NK-92 treated with Interleukin-12 subunit alpha and Interleukin-12 subunit beta, amount 100 ng/mL, for 24 hours (cell line): Measurements from ENCODE around the gene SORCS1.

Source experiments
- DNase-seq: peaks from one replicate; lab custom pipeline; 2025; lab: John Stamatoyannopoulos, UW

SORCS1 gene

DNA sequence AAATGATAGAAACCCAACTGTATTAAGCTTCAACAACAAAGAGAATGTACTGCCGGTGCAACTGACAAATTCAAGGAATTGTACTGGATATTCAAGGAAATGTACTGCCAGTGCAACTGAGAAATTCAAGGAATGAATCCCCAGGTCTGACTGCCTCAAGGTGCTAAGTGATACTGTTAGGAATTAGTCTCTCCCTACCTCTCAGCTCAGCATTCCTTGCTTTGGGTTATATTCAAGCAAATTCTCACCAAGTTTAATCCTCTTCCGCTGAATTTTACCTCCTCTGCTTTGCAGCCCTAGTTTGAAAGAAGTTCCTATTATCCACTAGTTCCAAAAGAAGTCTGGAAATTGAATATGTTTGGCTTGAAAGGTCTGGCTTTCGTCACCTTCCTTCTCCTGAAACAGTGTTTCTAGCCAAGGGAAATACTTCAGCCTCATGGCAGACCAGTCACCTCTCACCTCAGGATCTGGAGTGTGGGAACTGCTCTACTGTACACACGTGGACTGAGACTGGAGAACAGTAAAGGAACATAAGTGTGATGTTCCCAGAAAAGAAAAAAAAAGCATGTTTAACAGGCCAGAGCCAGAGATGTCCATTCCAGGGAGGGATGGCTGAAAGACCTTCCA lies 60.4 kb downstream of the SORCS1 start:
- no peak for DNase-seq

DNA sequence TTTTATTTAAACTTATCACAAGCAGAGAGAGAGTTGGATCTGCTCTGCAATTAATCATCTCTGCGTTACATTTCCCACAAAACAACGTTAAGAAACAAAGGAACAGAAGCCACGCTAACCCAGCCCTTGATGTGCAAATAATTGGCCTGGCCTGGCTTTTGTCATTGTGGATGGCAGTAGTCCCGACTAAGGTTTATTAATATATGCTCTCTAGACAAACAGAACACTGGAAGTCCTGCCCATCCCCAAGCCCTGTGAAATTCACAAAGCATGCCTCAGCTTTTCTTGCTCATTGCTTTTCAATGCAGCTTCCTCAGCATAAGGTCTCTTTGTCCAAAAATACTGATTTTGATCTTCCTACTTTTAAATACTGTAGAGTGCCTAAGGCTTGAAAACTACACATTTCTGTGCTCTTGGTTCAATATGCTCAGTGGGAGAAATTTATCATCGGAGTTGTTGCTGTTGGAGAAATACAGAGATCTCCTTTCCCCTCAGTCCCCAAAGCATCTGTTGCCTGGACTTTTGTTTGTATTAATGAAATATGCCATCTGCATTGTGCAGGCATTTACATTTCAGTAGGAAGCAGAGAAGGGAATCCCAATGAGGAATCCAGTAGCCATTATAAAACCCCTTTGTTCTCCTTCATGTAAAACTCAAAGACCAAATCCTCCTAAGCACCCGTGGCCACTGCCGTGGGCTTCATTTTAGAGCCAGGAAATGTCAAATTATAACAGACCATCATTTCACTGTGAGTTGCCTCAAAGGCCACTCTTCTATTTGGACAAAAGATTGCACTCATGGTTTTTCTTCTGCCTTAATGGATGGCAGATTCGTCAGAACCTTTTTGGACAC lies 61.1 kb downstream of the SORCS1 start:
- DNase-seq: no peak

DNA sequence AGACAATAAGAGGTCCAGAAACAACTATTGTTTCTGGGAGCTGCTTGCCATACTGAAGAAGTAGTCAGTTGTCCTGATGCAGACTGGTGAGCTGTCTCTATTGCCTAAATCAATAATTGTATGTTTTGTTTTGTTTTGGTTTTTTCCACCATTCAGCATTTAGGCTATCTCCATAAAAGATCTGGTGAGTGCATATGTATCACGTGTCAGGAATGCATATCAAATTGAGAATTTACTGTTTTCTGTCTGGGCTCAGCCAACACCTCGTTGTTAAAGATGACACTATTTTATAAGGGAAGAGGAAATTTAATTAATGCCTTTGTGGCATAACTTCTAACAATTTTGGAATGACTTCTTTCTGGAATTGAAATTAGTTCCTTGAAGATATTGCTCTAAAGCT lies 66.2 kb downstream of the SORCS1 start:
- DNase-seq: no peak

DNA sequence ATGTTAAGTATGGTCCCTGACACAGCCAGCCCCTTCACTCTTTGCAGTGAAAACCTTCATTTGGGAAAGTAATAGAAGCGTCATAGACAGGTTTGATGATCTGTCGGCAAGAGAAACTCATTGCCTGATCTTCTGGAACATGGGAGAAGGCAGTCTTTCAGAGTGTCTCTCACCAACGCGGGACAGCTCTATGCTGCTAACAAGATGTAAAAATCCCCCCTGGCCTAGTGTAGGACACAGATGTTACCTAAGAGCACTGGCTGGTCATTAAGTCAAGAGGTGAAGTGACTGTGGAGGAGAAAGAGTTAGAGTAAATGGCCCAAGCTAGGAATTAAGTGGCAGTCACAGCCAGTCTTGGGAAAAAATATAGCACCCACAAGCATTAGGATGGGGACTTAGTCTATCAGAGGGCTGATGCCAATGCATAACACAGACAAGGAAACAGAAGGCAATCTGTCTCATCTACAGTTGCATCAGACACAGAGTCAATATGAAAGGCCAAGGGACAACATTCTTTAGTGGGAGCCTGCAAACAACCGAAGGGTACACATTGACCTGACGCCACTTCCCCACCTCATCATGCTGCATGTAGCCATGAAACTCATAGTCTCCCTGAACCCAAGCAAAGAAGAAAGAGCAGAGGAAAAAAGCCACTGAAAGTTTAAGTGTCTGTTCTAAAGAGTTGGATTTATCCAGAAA lies 69.5 kb downstream of the SORCS1 start:
- DNase-seq: no peak

DNA sequence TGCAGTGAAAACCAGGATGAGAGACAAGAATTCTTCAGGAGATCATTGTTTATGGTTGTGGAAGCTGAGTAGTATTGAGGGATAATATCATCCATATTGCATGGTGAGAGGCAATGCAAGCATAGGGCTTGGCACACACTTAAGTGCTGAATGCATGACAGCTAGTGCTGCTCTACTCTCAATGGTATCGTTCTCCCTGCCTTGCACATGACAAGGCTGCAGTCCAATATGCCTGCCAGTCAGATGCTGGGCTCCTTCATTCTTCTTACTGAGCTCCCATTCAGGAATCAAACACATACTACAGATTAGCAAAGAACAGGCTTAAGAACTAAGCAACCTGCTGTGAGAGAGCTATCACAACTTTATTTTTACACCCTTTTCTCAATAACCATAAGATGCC lies 72.2 kb downstream of the SORCS1 start:
- no peak for DNase-seq

DNA sequence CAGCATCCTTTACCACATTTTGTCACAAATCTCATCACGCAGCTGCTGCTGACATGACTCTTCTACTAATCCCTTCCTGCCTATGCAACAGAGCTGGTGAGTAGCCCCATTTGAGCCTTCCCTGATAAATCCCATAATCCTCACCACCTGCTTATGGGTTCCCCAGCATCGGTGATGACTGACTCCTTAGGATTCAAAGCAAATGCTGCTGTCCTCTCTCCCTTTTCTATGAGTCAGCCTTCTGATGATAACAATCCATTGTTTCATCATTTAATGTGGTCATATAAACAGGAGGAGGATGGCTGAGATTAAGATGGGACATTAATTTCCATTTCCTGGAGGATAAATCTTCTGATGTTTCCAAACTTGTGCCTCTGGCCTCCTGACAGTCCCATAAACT lies 73.4 kb downstream of the SORCS1 start:
- DNase-seq: no peak

DNA sequence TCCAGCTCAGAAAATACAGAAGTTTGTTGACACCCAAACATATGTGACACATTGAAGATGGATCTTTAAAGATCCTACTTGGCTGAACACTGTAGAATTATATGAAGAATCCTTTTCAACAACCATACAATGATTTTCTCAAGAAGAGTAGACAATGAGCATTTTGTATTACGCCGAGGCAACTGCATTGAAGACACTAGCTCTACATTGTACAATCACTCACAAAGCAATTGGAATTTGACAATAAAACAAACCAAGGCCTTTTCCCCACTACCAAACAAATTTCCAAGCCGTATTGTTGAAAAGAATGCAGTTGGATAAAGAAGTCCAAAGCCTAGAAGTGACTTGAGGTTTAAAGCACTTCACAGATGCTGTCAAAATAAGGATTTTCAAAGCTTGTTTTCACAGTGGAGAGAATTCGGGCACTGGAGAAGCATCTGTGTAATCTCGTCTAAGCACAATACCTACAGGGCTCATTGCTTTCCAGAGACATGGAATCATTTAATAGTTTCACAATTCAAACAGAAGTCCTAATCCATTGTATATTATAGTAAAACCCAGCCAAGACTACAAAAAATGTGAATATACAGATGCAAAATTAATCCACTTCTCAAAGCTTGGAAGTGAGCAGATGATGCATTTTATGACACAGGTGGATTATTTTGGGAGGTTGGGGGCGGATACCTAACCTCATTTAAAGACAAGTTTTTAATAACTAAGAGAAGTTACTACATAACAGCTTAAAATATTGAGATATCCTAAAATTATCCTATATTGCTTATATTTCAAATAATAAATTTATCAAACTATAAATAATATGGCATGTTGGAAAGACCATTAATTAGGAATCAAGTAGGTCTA lies 78.6 kb downstream of the SORCS1 start:
- DNase-seq: no peak

DNA sequence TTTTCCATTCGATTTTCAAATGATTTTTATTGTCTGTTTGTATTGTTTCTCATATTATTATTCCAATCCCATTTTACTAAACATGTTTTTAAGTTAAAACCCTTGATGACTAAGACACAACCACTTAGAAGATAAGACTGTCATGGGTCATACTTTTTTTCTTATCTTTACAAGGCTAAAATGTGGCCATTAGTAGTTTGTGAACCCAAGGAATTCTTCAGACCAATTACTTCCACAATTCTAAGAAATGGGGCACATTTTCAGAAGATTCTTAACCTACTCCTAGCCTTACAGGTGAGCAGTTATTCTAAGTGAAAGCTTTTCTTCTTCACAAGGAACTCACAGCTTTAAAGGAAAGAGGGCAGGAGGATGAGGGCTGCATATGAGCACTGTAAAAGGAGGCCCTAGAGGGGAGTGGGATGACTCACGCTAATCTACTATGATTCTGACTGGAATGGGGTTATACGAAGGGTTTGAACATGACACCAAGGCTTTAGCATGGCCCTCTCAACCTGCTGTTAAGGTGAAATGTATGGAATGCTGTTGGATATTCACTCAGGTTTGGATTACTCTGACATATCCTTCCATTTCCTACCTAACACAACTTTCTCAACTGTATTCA lies 81.0 kb downstream of the SORCS1 start:
- no peak for DNase-seq

DNA sequence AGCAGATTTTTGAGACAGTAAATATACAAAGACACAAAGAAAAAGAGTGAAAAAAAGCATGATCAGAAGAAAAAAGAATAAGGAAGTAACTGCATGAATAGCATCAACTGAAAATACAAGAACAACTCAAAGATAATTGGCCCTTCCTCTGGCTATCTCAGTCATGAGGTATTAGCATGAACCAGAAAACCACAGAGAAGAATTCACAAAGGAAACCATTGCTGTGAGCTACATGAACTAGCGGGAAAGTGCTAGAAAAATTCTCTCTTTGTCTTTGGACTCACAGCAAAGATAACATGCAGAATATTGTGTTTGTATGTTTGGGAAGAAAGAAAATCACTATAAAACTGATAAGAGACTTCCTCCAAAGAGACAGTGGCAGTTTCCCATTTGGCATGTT lies 82.9 kb downstream of the SORCS1 start:
- no peak for DNase-seq

DNA sequence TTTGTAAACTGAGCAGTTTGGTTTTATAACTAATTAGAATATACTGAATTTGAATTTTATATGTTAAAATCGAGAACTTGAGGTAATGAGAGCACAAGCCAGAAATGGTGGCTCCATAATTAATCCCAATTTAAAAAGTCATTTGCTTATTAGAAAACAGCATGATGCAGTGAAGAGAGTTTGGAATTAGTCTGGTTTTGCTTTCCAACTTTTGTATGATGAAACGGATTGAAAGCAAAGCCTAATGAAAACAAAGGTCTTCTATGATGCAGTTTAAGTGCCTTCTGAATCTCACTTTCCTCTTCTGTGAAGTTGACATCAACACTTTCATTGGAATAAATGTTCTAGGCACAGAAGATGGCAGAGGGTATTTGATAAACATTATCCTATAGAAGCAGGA lies 89.4 kb downstream of the SORCS1 start:
- no peak for DNase-seq

DNA sequence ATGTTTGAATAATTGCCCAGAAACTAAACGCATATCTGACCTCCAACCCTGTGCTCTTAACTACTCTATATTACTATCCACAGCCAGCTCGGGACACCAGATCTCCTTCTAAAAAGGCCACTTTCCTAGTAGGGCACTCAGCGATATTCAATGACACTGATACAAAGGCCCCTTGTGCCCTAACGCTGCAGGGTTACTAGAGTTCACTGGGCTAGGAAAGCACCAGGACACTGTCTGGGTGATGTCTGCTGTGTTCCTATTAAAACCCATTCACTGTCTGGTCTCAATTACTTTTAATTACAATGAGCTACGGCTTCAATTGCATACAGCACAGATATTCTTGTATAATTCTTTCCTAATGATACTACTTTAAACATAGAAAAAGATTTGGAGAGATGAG lies 91.7 kb downstream of the SORCS1 start:
- no peak for DNase-seq

DNA sequence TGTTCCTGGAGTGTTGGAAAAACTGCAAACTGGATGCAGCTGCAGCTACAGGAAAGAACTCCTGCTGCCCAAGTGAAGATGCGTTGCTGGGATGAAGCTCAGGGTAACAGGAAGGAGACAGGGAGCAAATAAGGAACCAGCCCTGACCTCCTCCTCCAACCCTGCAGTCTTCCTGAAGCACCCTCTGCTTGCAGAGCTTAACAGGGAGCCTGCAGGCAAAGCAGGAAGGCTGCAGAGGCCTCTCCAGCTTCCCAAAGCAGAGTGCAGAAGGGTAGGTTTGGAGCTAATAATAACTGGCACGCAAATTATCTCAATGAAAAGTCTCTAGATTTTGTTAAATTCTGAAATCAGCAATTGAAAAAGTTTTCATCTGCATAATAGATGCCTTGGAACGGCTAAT lies 92.5 kb downstream of the SORCS1 start:
- no peak for DNase-seq

DNA sequence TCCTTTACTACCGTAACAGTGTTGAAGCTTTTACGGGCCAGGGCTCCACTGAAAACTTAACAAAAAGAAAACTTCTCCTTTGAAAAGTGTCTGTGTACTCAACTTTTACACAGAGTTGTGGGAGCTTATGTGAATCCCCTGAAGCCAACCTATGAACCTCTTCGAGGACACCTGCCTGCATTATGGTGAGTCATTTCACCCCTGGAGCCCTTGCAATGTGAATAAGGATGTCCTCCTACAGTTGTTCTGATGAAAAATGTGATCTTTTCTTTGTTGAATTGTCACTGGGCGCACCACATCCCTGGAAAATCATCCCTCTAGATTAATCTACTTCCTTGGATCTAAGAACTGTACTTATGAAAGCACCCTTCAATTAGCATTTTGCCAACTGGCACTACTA lies 93.2 kb downstream of the SORCS1 start:
- no peak for DNase-seq

DNA sequence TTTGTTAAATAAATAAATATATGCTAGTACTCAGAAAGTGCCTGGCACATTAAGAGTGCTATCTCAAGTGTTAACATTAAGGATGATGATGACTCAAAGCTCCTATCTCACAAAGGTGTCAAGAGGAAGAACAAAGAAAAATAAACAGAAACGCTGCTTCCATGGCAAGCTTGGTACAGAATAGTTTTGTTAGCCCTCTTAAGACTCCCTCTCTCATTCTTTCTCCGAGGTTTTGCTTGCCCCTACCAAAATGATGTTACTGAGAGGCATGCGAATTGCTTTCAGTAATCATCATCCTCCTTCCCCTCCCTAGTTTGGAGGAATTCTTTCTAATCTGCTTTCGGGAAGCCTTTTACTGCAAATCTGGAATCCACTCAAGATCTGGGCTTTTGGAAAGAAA lies 96.7 kb downstream of the SORCS1 start:
- no peak for DNase-seq

DNA sequence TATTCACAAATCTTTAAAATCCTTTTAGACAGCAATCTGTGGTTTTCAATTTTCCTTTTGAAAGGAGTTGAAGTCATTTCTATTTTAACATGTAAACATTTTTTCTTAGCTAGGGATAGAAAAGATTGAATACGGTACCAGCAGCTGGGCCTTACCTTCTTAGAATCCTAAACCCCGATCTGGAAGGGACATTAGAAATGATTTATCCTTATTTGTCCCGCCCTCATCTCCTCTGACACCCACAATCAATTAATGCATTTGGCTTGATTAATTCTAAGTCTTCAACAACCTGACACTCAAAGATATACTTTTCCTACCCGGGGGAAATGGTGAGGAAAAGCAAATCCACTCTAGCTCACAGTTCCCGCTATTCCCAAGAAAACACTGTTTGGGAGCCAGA lies 100.4 kb downstream of the SORCS1 start:
- no peak for DNase-seq

DNA sequence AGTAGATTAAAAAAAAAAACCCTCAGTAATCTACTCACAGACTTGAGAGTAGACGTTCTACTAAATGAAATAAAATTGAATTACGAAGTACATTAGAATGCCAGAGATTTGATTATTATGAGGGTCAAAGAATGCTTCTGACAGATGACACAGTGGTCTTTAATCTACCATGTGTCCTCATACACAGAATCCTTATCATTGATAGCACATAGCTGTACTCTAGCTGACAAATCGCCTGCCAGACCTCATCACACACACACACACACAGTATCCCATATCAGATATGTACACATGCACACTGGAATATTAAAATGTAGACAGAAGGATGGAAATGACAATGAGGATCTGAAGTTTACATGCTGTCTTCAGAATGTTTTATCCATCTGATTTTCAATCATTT lies 104.6 kb downstream of the SORCS1 start:
- DNase-seq: no peak

DNA sequence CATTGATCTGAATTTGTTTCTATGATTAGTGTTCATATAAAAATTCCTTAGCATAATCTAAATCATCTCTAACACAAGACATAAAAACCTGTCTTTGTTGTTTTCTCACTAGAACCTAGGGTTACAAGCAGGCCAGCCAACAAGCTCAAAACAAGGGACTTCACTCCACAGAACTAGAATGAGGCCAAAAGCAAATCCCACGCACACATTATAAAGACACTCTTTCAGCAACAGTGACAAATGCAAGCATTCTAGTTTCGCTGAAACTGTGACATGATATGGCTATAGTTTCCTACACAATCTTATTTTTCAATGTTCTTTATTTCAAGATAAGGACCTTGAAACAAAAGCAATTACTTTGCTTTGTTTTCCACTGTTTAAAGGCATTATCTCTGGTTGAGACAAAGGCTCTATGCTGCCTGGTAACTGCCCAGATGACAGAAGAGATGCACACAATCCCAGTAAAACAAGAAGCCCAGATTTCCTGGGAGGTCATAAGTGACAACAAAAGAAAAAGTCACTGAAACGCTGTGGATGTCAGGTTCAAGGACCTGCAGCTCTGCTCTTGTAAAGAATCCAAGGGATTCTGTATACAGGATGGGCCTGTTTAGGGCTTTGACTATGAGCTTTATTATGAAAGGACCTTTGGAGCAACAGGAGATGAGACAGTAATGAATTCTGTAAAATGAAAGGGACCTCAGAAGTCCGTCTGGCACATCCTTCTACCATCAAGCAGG lies 105.3 kb downstream of the SORCS1 start:
- no peak for DNase-seq

DNA sequence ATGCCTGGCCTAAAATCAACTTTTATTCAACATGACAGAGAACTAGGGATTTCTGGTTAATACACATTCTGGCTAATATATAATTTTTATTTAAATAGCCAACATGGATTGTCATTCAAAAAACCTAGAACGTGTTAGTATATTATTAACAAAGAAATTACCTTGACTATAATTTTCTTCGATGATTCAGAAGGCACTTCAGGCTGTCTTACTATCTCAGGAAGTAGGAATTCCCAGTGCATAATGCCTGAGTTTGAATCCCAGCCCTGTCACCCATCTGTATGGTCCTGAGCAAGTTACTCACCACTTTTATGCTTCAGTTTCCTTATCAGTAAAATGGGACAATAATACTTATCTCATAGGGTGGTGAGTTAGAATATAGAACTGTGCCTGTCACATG lies 106.2 kb downstream of the SORCS1 start:
- no peak for DNase-seq

DNA sequence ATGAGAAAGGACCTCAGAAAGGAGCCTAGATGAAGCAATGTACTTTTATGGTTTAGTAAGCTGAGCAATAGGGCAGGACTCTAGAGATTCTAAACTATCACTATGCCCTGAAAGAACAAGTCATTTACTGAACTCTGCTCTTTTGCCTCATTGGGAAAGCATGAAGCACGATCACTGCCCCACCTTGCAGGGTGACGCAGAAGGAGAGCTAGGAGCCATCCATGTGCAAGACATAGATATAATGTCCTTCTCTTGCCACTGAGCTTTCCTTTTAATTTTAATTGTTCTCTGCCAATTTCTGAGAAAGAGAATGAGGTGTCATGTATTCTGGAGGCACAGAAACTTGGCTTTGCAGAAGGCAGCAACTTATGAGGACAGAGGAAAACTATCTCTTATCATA lies 108.3 kb downstream of the SORCS1 start:
- no peak for DNase-seq

DNA sequence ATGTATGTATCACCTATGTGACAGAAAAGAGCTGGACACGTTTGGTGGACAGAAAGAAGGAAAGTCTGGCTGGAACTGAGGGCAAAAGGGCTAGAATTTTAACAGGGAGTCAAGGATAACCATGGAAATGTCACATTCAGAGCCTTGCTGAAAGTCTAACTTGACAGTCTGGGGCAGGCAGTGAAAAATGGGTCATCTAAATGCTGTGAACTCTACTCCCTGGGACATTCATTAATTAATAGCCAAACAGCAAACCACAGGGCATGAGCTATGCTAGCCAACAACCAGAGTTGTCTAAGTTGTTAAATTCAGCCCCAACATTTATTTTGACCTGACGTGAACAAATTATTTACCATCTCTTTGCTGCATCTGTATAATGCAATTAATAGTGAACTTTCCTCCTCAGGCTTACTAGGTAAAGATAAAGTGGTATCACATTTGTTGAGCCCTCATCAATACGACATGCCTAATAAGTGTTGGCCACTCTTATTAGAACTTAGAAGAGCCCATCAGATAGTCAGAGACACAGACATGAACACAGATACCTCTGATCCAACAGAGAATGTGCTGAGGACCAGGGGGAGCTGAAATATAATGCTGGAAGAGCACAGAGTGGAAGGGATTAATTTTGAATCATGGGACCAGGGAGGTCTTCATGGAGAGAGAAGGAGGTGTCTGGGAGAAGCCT lies 109.9 kb downstream of the SORCS1 start:
- no peak for DNase-seq

DNA sequence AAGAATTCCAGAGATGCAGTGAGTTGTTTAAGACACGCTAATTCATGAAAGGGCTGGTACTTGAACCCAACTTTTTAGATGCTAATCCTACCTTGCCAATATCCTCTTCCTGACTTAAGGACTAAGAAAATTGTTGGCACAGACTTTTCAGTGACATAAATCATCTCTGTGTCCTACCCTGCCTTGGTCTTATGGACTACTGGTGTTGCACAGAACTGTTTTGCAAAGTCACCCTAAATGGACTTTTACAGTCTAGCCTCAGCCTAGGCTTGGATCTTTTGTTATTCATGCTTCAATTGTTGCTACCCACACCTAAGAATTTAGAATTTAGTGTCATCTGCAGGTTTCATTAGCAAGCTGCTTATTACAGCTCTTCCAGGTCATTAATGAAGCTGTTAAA lies 112.7 kb downstream of the SORCS1 start:
- no peak for DNase-seq
